GM18511 (cell line): ENCODE results near the gene ANKRD11.
"Not testable (repeated sequence)": the region's sequence is repeated elsewhere in the genome, so short reads cannot be mapped to it uniquely, and the experiment has no call there.

Source experiments
- ATAC-seq: cut with Tn5 transposase; IDR thresholded peaks from one replicate; pipeline ENCODE4 v1.9.1; 2021; ENCODE audit warnings: mild to moderate bottlenecking, moderate library complexity; ENCODE audit not compliant: unreplicated experiment

ANKRD11 gene

GRCh38 chr16:89370601-89371000 lies 119.8 kb downstream of the ANKRD11 start:
- ATAC-seq, result no peak

- no peak for ATAC-seq
Observed at GRCh38 chr16:89370081-89370511, 120.3 kb downstream of the ANKRD11 start.

- ATAC-seq, result no peak
Observed at GRCh38 chr16:89369266-89369895, 121.0 kb downstream of the ANKRD11 start.

- ATAC-seq, result no peak
Observed at GRCh38 chr16:89368604-89369249, 121.6 kb downstream of the ANKRD11 start.

GRCh38 chr16:89367538-89367915 lies 122.8 kb downstream of the ANKRD11 start:
- ATAC-seq, result no peak

- ATAC-seq, result no peak
Observed at GRCh38 chr16:89366561-89367537, 123.5 kb downstream of the ANKRD11 start.

GRCh38 chr16:89365996-89366395 lies 124.4 kb downstream of the ANKRD11 start:
- no peak for ATAC-seq

GRCh38 chr16:89365044-89365467 lies 125.3 kb downstream of the ANKRD11 start:
- ATAC-seq, result no peak

- ATAC-seq, result no peak
Observed at GRCh38 chr16:89364606-89365005, 125.8 kb downstream of the ANKRD11 start.

- no peak for ATAC-seq
Observed at GRCh38 chr16:89363621-89364393, 126.6 kb downstream of the ANKRD11 start.

- ATAC-seq, result not testable (repeated sequence)
Observed at GRCh38 chr16:89362540-89363223, 127.7 kb downstream of the ANKRD11 start.

- peak; percentile 51 for ATAC-seq
Observed at GRCh38 chr16:89361751-89362539, 128.4 kb downstream of the ANKRD11 start.

- ATAC-seq, result peak; percentile 60
Observed at GRCh38 chr16:89360760-89361435, 129.5 kb downstream of the ANKRD11 start.

- ATAC-seq, result no peak
Observed at GRCh38 chr16:89359264-89360147, 130.9 kb downstream of the ANKRD11 start.

- ATAC-seq, result no peak
Observed at GRCh38 chr16:89358030-89359005, 132.0 kb downstream of the ANKRD11 start.

- ATAC-seq, result no peak
Observed at GRCh38 chr16:89357055-89357816, 133.1 kb downstream of the ANKRD11 start.
